Measurements from ENCODE around the gene TMEM53.

The TMEM53 gene

GRCh38 chr1:44685881-44686280 lies 11.6 kb upstream of the TMEM53 start:
- H3K4me3 Mint-ChIP-seq, result no peak overlapping the region
- H3K4me1 Mint-ChIP-seq (ENCODE audit: low read depth), result peaks cover 7% of the 10 kb centered on the region
- peaks cover 1% of the 10 kb centered on the region for H3K36me3 Mint-ChIP-seq (ENCODE audit: low read depth)
- no peaks in the 10 kb centered on the region for H3K27me3 Mint-ChIP-seq (ENCODE audit: low read depth)
- no peaks in the 10 kb centered on the region for H3K9me3 Mint-ChIP-seq
- no peak overlapping the region for H3K27ac Mint-ChIP-seq

GRCh38 chr1:44685218-44685617 lies 10.9 kb upstream of the TMEM53 start:
- no peak overlapping the region for H3K4me3 Mint-ChIP-seq
- H3K27me3 Mint-ChIP-seq (ENCODE audit: low read depth), result no peaks in the 10 kb centered on the region
- H3K9me3 Mint-ChIP-seq, result no peaks in the 10 kb centered on the region
- peaks cover 1% of the 10 kb centered on the region for H3K36me3 Mint-ChIP-seq (ENCODE audit: low read depth)
- peak overlapping the region; percentile 7 for H3K27ac Mint-ChIP-seq
- H3K4me1 Mint-ChIP-seq (ENCODE audit: low read depth), result peaks cover 7% of the 10 kb centered on the region

GRCh38 chr1:44684525-44684924 lies 10.2 kb upstream of the TMEM53 start:
- H3K4me1 Mint-ChIP-seq (ENCODE audit: low read depth), result peaks cover 7% of the 10 kb centered on the region
- H3K36me3 Mint-ChIP-seq (ENCODE audit: low read depth), result peaks cover 1% of the 10 kb centered on the region
- H3K27me3 Mint-ChIP-seq (ENCODE audit: low read depth), result no peaks in the 10 kb centered on the region
- H3K9me3 Mint-ChIP-seq, result no peaks in the 10 kb centered on the region
- no peak overlapping the region for H3K4me3 Mint-ChIP-seq
- peak overlapping the region; percentile 7 for H3K27ac Mint-ChIP-seq

DNA sequence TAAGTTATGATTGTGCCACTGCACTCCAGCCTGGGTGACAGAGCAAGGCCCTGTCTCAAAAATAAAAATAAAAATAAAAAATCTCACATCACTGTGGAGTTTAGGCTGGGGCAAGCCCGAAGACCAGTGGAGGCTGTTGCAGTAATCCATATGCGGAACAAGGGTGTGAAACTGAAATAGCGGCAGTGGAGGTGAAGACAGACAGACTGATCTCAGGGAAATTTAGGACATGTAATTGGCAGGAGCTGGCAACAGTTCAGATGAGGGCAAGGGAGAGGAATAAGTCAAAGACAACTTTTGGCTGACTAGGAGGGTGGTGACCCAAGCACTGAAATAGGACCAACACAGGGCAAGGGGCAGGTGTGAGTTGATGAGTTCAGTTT lies 8.6 kb upstream of the TMEM53 start:
- Mint-ChIP-seq H3K4me1 (ENCODE audit: low read depth) (peaks cover 7% of the 10 kb centered on the region), H3K27ac (no peak overlapping the region), H3K9me3 (no peaks in the 10 kb centered on the region), H3K4me3 (no peak overlapping the region), H3K27me3 (ENCODE audit: low read depth) (no peaks in the 10 kb centered on the region), H3K36me3 (ENCODE audit: low read depth) (peaks cover 1% of the 10 kb centered on the region)

DNA sequence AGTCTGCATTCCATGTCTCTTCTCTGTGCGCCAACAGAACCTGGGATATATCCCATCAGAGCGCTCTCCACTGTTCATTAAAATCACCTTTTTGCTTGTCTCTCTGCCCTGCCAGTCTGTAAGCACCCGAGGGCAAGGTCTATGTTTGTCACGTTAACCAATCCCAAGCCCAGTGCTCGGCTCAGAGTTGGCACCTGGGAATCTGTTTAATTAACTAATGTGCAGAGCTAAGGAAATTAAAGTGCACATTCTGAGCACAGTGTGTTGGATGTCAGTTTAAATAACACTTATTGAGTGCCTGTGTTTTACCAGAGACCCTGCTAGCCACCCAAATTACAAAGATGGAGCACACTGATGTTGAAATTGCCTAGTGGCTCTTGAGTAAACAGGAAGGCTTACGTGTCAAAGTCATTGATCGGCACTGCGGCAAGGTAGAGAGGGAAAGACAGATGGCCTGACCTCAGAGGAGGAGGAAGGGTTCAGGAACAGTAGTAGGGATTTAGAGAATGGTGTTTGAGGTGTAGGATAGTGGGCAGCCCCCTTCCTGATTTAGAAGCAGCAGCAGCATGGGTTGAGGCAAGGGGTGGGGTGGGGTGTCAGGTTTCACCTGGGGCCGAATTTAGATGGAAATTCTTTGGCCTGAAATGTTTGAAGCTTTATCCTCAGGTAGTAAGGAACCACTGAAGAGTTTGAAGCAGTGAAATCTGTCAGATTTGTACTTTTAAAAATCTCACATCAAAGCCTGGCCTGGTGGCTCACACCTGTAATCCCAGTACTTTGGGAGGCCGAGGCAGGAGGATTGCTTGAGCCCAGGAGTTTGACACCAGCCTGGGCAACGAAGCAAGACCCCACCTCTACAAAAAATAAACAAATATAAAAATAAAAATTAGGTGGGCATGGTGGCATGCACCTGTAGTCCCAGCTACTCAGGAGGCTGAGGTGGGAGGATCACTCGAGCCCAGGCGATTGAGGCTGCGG lies 7.9 kb upstream of the TMEM53 start:
- Mint-ChIP-seq H3K36me3 (ENCODE audit: low read depth) (peaks cover 1% of the 10 kb centered on the region), H3K9me3 (no peaks in the 10 kb centered on the region), H3K27me3 (ENCODE audit: low read depth) (no peaks in the 10 kb centered on the region), H3K4me1 (ENCODE audit: low read depth) (peaks cover 7% of the 10 kb centered on the region), H3K27ac (no peak overlapping the region), H3K4me3 (no peak overlapping the region)

- Mint-ChIP-seq H3K27ac (no peak overlapping the region), H3K27me3 (ENCODE audit: low read depth) (no peaks in the 10 kb centered on the region), H3K4me1 (ENCODE audit: low read depth) (peaks cover 13% of the 10 kb centered on the region), H3K9me3 (no peaks in the 10 kb centered on the region), H3K36me3 (ENCODE audit: low read depth) (peaks cover 1% of the 10 kb centered on the region), H3K4me3 (no peak overlapping the region)
Measured at GRCh38 chr1:44679468-44679867, 5.2 kb upstream of the TMEM53 start.

DNA sequence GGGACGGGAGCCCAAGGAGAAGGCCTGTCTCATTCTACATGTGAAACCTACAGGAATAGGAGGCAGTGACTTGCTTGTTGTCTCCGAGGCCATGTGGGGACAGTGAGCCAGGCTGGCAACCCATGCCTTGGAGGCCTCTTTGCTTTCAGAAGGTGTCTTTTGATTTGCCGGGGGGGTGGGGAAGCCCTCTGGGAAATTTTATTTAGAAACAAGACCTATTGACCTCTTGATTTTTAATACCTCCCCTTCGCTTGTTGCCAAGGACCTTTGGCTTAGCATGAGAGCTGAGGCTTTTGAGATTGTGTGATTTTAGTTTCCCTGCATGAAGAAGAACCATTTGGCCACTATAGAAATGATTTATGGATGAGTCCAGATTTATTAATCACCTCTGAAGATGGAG lies 4.3 kb upstream of the TMEM53 start:
- Mint-ChIP-seq H3K4me3 (no peak overlapping the region), H3K9me3 (no peaks in the 10 kb centered on the region), H3K27me3 (ENCODE audit: low read depth) (no peaks in the 10 kb centered on the region), H3K4me1 (ENCODE audit: low read depth) (peaks cover 12% of the 10 kb centered on the region), H3K36me3 (ENCODE audit: low read depth) (peaks cover 1% of the 10 kb centered on the region), H3K27ac (no peak overlapping the region)

- Mint-ChIP-seq H3K9me3 (no peaks in the 10 kb centered on the region), H3K36me3 (ENCODE audit: low read depth) (peaks cover 1% of the 10 kb centered on the region), H3K4me1 (ENCODE audit: low read depth) (peaks cover 16% of the 10 kb centered on the region), H3K4me3 (no peak overlapping the region), H3K27me3 (ENCODE audit: low read depth) (no peaks in the 10 kb centered on the region), H3K27ac (no peak overlapping the region)
Measured at GRCh38 chr1:44678120-44678519, 3.8 kb upstream of the TMEM53 start.

GRCh38 chr1:44677201-44677766 lies 3.0 kb upstream of the TMEM53 start:
- Mint-ChIP-seq H3K27me3 (ENCODE audit: low read depth) (no peaks in the 10 kb centered on the region), H3K36me3 (ENCODE audit: low read depth) (peaks cover 1% of the 10 kb centered on the region)

DNA sequence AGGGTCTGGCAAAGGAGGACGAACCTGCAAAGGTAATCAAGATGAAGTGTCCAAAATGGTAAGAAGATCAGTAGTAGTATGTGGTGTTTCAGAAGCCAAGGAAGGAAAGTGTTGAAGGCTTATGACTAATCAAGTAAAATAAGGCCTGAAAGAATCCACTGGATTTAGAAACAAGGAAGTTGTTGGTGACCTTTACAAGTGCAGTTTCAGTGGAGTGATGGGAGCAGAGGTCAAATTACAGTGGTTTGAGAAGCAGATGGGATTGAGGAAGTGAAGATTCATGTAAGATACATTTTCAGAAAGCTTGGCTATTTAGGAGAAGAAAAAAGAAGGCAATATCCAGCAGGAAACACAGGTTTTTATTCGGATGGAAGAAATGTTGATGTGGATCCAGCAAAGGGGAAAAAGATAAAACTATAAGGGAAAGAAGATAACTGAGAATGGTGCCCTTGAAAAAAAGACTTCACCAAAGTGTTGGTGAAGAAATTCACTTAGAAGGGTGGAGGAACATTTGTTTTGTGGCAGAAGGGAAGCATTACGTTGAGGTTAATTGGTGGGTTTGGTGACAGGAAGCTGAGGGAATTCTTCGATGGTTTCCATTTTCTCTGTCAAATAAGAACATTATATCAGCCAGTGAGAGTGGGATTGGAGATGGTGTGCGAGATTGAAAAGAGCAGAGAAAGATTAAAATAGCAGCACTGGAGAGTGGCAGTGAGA lies 2.4 kb upstream of the TMEM53 start:
- peaks cover 25% of the 10 kb centered on the region for H3K4me1 Mint-ChIP-seq (ENCODE audit: low read depth)

More at GRCh38 chr1:44677201-44677766, 3.0 kb upstream of the TMEM53 start:
- H3K27ac Mint-ChIP-seq, result no peak overlapping the region
- peaks cover 20% of the 10 kb centered on the region for H3K4me1 Mint-ChIP-seq (ENCODE audit: low read depth)
- H3K9me3 Mint-ChIP-seq, result no peaks in the 10 kb centered on the region
- H3K4me3 Mint-ChIP-seq, result no peak overlapping the region

GRCh38 chr1:44675186-44675585 lies 905 bp upstream of the TMEM53 start:
- Mint-ChIP-seq H3K9me3 (no peaks in the 10 kb centered on the region), H3K4me3 (no peak overlapping the region), H3K27ac (peak overlapping the region; percentile 91), H3K27me3 (ENCODE audit: low read depth) (no peaks in the 10 kb centered on the region), H3K36me3 (ENCODE audit: low read depth) (no peaks in the 10 kb centered on the region), H3K4me1 (ENCODE audit: low read depth) (peaks cover 25% of the 10 kb centered on the region)

More for the DNA sequence above, 2.4 kb upstream of the TMEM53 start:
- H3K36me3 Mint-ChIP-seq (ENCODE audit: low read depth), result no peaks in the 10 kb centered on the region
- no peaks in the 10 kb centered on the region for H3K27me3 Mint-ChIP-seq (ENCODE audit: low read depth)
- H3K27ac Mint-ChIP-seq, result no peak overlapping the region
- no peaks in the 10 kb centered on the region for H3K9me3 Mint-ChIP-seq
- H3K4me3 Mint-ChIP-seq, result no peak overlapping the region

- Mint-ChIP-seq H3K36me3 (ENCODE audit: low read depth) (no peaks in the 10 kb centered on the region), H3K4me1 (ENCODE audit: low read depth) (peaks cover 25% of the 10 kb centered on the region), H3K27me3 (ENCODE audit: low read depth) (no peaks in the 10 kb centered on the region), H3K4me3 (peak overlapping the region; percentile 88), H3K9me3 (no peaks in the 10 kb centered on the region), H3K27ac (peak overlapping the region; percentile 45)
Measured at GRCh38 chr1:44673675-44674112, 587 bp downstream of the TMEM53 start.

GRCh38 chr1:44672961-44673674 lies 1.2 kb downstream of the TMEM53 start:
- Mint-ChIP-seq H3K4me3 (peak overlapping the region; percentile 88), H3K4me1 (ENCODE audit: low read depth) (peaks cover 25% of the 10 kb centered on the region), H3K27ac (peak overlapping the region; percentile 45), H3K36me3 (ENCODE audit: low read depth) (no peaks in the 10 kb centered on the region), H3K27me3 (ENCODE audit: low read depth) (no peaks in the 10 kb centered on the region), H3K9me3 (no peaks in the 10 kb centered on the region)

Data from T-helper 1 cell treated with Interleukin-12 subunit alpha and Interleukin-12 subunit beta and Interleukin-4 antibody, amounts not matched to agents 30 μg/mL and 1 μg/mL, for 36 hours (primary cell).